ENCODE results near the gene BACH2.

DNA sequence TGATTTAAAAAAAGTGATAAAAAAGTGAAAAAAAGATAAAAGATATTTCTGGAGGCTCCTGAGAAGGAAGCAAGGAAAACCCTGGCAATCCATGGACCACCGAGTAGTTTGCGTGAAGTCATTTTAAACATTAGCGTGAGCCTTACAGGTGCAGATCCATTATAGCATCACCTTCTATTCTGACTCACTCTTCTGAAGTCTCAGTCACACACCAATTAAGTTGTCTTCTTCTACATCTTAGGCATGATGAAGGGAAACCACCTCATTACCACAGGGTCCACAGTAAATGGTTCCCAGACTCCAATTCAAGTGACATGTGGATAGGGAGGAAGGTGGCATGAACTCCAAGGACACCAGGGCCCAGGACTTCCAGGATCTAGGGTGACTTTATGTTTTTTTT is 303.2 kb downstream of the BACH2 start:
- TF ChIP-seq POLR2AphosphoS5 (IDR thresholded peaks at IDR 0.05; ENCODE audit: low read depth, low read length) (no peak; the same call in 1 of the 2 replicates), SIN3A (IDR thresholded peaks at IDR 0.05; ENCODE audit: borderline replicate concordance, insufficient read depth, low read length) (no peak), TAF1 (IDR thresholded peaks at IDR 0.05; ENCODE audit: borderline replicate concordance, insufficient read depth, low read length) (no peak), FOXP2 (optimal IDR thresholded peaks at IDR 0.05; ENCODE audit: borderline replicate concordance, extremely low read depth, extremely low read length, insufficient read depth) (no peak)
- TF ChIP-seq, protein P1, sequence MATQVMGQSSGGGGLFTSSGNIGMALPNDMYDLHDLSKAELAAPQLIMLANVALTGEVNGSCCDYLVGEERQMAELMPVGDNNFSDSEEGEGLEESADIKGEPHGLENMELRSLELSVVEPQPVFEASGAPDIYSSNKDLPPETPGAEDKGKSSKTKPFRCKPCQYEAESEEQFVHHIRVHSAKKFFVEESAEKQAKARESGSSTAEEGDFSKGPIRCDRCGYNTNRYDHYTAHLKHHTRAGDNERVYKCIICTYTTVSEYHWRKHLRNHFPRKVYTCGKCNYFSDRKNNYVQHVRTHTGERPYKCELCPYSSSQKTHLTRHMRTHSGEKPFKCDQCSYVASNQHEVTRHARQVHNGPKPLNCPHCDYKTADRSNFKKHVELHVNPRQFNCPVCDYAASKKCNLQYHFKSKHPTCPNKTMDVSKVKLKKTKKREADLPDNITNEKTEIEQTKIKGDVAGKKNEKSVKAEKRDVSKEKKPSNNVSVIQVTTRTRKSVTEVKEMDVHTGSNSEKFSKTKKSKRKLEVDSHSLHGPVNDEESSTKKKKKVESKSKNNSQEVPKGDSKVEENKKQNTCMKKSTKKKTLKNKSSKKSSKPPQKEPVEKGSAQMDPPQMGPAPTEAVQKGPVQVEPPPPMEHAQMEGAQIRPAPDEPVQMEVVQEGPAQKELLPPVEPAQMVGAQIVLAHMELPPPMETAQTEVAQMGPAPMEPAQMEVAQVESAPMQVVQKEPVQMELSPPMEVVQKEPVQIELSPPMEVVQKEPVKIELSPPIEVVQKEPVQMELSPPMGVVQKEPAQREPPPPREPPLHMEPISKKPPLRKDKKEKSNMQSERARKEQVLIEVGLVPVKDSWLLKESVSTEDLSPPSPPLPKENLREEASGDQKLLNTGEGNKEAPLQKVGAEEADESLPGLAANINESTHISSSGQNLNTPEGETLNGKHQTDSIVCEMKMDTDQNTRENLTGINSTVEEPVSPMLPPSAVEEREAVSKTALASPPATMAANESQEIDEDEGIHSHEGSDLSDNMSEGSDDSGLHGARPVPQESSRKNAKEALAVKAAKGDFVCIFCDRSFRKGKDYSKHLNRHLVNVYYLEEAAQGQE (IDR thresholded peaks at IDR 0.05; ENCODE audit: insufficient read depth in 1 of 2, low read depth in 2 of 2, low read length in 2 of 2) = no peak

Measured in PFSK-1 (cell line).